GM19025 (cell line): ENCODE results near the gene APBA2.

Experiments
- ATAC-seq: cut with Tn5 transposase; IDR thresholded peaks from one replicate; pipeline ENCODE4 v1.9.1; 2021; ENCODE audit warnings: mild to moderate bottlenecking, low read depth, moderate library complexity; ENCODE audit not compliant: unreplicated experiment

APBA2 gene

GRCh38 chr15:28914046-28914445, 28.3 kb downstream of the APBA2 start:
- ATAC-seq, result no peak

GRCh38 chr15:28914483-28915023, 28.8 kb downstream of the APBA2 start:
- ATAC-seq, result no peak

GRCh38 chr15:28915041-28915810, 29.5 kb downstream of the APBA2 start:
- no peak for ATAC-seq

GRCh38 chr15:28915935-28916334, 30.2 kb downstream of the APBA2 start:
- ATAC-seq, result no peak

- ATAC-seq, result no peak
These were observed 32.0 kb downstream of the APBA2 start for GRCh38 chr15:28917791-28918140.

GRCh38 chr15:28918141-28918983, 32.6 kb downstream of the APBA2 start:
- ATAC-seq, result no peak

GRCh38 chr15:28919201-28919635, 33.4 kb downstream of the APBA2 start:
- no peak for ATAC-seq

- no peak for ATAC-seq
These were observed 34.2 kb downstream of the APBA2 start for GRCh38 chr15:28919679-28920655.

- ATAC-seq, result no peak
These were observed 35.1 kb downstream of the APBA2 start for GRCh38 chr15:28920781-28921331.

GRCh38 chr15:28921336-28921735, 35.6 kb downstream of the APBA2 start:
- no peak for ATAC-seq

- ATAC-seq, result no peak
These were observed 36.3 kb downstream of the APBA2 start for GRCh38 chr15:28921919-28922706.

- ATAC-seq, result no peak
These were observed 36.9 kb downstream of the APBA2 start for GRCh38 chr15:28922707-28923012.

- ATAC-seq, result no peak
These were observed 38.0 kb downstream of the APBA2 start for GRCh38 chr15:28923726-28924280.

- ATAC-seq, result no peak
These were observed 41.3 kb downstream of the APBA2 start for GRCh38 chr15:28927043-28927442.

- no peak for ATAC-seq
These were observed 43.4 kb downstream of the APBA2 start for GRCh38 chr15:28929200-28929599.

GRCh38 chr15:28930011-28930410, 44.2 kb downstream of the APBA2 start:
- no peak for ATAC-seq

GRCh38 chr15:28930476-28931291, 44.9 kb downstream of the APBA2 start:
- no peak for ATAC-seq

GRCh38 chr15:28931828-28932227, 46.1 kb downstream of the APBA2 start:
- ATAC-seq, result no peak
